ENCODE measurements around the gene ESPNL.
A peak's percentile ranks its signal among the peaks of the same experiment; 100 is the strongest.

ESPNL gene

GRCh38 chr2:238097201-238097987 is 2.7 kb upstream of the ESPNL start:
- POLR2A ChIA-PET = no interaction called here
- TF ChIP-seq, protein P1, sequence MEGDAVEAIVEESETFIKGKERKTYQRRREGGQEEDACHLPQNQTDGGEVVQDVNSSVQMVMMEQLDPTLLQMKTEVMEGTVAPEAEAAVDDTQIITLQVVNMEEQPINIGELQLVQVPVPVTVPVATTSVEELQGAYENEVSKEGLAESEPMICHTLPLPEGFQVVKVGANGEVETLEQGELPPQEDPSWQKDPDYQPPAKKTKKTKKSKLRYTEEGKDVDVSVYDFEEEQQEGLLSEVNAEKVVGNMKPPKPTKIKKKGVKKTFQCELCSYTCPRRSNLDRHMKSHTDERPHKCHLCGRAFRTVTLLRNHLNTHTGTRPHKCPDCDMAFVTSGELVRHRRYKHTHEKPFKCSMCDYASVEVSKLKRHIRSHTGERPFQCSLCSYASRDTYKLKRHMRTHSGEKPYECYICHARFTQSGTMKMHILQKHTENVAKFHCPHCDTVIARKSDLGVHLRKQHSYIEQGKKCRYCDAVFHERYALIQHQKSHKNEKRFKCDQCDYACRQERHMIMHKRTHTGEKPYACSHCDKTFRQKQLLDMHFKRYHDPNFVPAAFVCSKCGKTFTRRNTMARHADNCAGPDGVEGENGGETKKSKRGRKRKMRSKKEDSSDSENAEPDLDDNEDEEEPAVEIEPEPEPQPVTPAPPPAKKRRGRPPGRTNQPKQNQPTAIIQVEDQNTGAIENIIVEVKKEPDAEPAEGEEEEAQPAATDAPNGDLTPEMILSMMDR (IDR thresholded peaks at IDR 0.05; ENCODE audit: control extremely low read depth, extremely low read depth, low read depth, missing control alignments) = no peak
- no peak for DNase-seq (ENCODE audit: extremely low spot score)
- CTCF ChIA-PET = interaction anchor here (2.0 kb wide), 1 partner anchor 9 kb away, joined by 9 read pairs; no protein-coding TSS in a partner anchor

DNA sequence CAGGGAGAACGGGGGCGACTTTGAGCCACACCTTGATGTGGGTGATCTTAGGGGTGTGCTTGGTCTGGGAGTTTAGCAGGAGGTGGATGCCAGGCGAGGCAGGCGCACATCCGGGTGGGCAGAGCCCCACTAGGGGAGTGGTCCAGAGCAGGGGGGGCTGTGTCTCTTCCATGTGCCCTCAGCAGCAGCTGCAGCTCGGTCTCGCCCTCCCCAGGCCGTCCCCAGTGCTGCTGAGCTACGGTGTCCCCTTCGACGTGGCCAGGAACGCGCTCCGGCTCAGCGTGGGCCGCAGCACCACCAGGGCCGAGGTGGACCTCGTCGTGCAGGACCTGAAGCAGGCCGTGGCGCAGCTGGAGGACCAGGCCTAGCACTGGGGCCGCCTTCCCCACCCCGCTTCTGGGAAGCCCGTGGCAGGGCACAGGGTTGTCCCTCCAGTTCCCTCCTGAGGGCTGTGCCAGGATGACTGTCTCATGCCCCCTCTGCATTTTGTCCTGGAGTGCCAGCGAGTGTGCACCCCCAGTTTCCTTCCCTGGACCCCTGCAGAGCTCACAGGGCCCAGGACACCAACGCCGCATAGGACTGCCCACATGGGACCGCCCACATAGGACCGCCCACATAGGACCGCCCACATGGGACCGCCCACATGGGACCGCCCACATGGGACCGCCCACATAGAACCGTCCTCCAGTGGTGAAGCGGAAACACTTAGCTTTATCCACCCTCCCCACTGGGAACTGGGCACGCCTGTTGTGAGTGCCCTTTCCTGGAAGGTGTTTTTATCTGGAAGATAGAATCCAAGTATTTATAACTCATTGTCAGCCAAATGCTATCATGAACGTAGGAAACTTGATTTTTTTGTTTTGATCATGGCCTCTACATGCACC is 1.9 kb upstream of the ESPNL start:
- DNase-seq (ENCODE audit: extremely low spot score) = peak; percentile 82
- TF ChIP-seq, protein P1 (IDR thresholded peaks at IDR 0.05; ENCODE audit: control extremely low read depth, extremely low read depth, low read depth, missing control alignments) = no peak
- CTCF ChIA-PET = interaction anchor here (0.8 to 2.0 kb wide), 4 partner anchors 10 to 165 kb away, joined by 3 to 9 read pairs (median 4); no protein-coding TSS in a partner anchor
- POLR2A ChIA-PET = no interaction called here

DNA sequence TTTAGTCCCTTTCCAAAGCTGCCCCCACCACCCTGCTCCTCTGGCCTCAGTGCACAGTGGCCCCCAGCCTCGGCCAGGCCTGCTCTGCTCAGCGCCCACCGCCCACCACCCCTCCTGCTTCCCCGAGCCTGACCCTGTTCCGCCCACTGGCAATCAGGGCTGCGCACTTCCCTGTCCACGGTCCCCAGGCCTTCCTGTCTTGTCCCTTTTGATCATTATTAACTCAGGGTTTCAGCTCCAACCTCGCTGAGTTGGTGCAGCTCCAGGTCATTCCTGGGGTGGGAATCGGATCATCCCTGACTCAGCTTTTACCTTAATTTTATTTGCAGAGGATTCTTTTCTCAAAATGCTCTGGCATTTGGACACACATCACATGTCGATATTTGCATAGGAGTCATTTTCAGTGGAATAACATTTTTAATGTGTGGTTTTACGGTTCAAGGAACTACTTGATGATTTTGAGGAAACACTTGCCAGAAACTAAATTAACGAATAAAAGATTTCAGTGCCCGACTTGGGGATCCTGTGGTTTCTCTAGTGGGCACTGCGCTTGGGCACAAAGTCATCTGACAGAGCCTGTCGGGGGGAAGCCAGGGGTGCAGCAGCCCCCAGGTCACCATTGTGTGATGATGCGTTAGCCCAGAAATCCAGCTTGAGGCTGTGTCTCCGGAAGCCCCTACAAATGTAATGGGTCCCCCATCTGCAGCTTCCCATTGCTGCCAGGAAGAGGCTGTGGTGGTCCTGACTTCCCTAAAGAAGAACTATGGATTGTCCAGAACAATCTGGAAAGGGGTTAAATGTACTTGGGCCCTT is 1.0 kb upstream of the ESPNL start:
- ChIA-PET POLR2A (no interaction called here), CTCF (interaction anchor here (0.8 to 2.0 kb wide), 5 partner anchors 10 to 165 kb away, joined by 3 to 9 read pairs (median 3); no protein-coding TSS in a partner anchor)
- no peak for DNase-seq (ENCODE audit: extremely low spot score)
- TF ChIP-seq, protein P1 (IDR thresholded peaks at IDR 0.05; ENCODE audit: control extremely low read depth, extremely low read depth, low read depth, missing control alignments) = no peak

- DNase-seq (ENCODE audit: extremely low spot score) = no peak
- ChIA-PET POLR2A (no interaction called here), CTCF (interaction anchor here (1.2 to 1.7 kb wide), 2 partner anchors 121 to 164 kb away, joined by 3 read pairs; no protein-coding TSS in a partner anchor)
- TF ChIP-seq, protein P1 (IDR thresholded peaks at IDR 0.05; ENCODE audit: control extremely low read depth, extremely low read depth, low read depth, missing control alignments) = no peak
Measured at GRCh38 chr2:238099714-238100048, 459 bp upstream of the ESPNL start.

DNA sequence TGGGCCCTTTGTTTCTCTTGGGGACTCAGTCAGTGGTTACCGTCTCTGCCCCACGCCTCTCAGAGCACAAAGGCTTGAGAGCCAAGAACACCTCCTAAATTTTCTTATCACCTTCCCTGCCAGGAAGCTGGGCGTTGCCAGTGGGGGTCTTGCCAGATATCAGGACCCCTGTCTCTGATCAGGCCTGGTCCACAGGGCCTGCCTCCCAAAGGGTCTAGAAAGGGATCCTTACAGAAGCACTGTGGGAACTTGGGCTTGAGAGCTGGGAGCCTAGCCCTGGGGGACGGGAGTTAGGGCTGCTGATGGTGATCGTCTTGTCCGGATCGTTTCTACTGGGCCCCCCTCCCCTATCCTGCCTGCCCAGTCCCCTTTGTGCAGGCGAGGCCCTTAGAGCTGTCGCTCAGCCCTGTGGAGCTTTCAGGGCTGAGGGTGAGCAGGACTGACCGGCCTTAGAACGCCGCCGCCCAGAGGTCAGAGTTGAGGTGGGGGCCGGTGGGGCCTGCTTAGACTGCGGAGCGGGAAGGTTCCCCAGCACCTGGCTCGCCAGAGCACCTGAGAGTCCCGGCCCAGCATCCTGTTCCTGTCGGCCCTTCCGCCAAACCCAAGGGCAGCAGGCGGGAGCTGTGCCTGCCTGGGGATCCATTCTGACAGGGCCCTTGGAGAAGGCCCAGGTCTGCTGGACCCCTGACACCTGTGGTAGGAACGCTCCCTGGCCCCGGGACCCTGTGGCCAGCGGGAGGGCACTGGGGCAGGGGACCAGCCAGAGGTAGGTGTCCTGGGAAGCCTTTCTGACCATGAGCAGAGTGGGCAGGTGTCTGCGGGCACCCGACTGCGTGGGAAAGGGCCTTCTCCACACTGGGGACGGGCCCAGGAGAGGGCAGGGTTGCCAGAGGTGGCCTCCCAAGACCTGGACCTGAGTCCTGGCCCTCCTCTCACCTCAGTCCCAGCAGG is 956 bp downstream of the ESPNL start:
- TF ChIP-seq, protein P1 (IDR thresholded peaks at IDR 0.05; ENCODE audit: control extremely low read depth, extremely low read depth, low read depth, missing control alignments) = no peak
- CTCF ChIA-PET = no interaction called here
- no peak for DNase-seq (ENCODE audit: extremely low spot score)
- POLR2A ChIA-PET = no interaction called here
